Fibroblast of lung (primary cell): Measurements from ENCODE around the gene ZNF546.

Experiments used
- CTCF ChIP-seq, 2 donors: IDR thresholded peaks in 1 of 2; conservative IDR thresholded peaks in 1 of 2; 1 replicate in 1 of 2; 2 replicates in 1 of 2; pipeline ENCODE4 v1.5.1; 2011 to 2012; ENCODE audit warnings: low read length in 2 of 2, control low read depth in 1 of 2, inconsistent platforms in 1 of 2, low read depth in 1 of 2, mild to moderate bottlenecking in 1 of 2
- EZH2 ChIP-seq: IDR thresholded peaks from 2 replicates; pipeline ENCODE4 v1.5.1; 2012; ENCODE audit warnings: low read length, control low read depth, mild to moderate bottlenecking; ENCODE audit errors: missing control alignments

GRCh38 chr19:39969681-39970424 is 27.0 kb upstream of the ZNF546 start:
- TF ChIP-seq CTCF (conservative IDR thresholded peaks at IDR 0.05 in 1 of 2, IDR thresholded peaks at IDR 0.05 in 1 of 2; ENCODE audit: low read depth in 1 of 2, low read length in 2 of 2) (no peak), EZH2 (no peak)
